Adipocyte (in vitro differentiated cells): ENCODE results near the gene HSPA1L.
"Not testable (repeated sequence)": the region's sequence is repeated elsewhere in the genome, so short reads cannot be mapped to it uniquely, and the experiment has no call there.

Experiments
- DNase-seq: peaks from one replicate; pipeline ENCODE4 v3.0.0-alpha.2; 2015; ENCODE audit warnings: low read depth
- H3K27me3 ChIP-seq: replicated peaks from 2 replicates; pipeline ENCODE4 v1.7.0; 2013; ENCODE audit warnings: mild to moderate bottlenecking, low read length, moderate library complexity; ENCODE audit not compliant: control insufficient read depth, insufficient read depth
- H3K36me3 ChIP-seq: 2 replicates; pipeline ENCODE4 v1.7.0; 2013; ENCODE audit warnings: low read length, mild to moderate bottlenecking, moderate library complexity; ENCODE audit not compliant: control insufficient read depth, insufficient read depth, severe bottlenecking
- H3K4me1 ChIP-seq: 2 replicates; pipeline ENCODE4 v1.7.0; 2013; ENCODE audit warnings: mild to moderate bottlenecking, low read length, moderate library complexity; ENCODE audit not compliant: control insufficient read depth, insufficient read depth
- H3K4me3 ChIP-seq: 2 replicates; pipeline ENCODE4 v1.7.0; 2013; ENCODE audit warnings: mild to moderate bottlenecking, low read length, moderate library complexity
- H3K9ac ChIP-seq: 2 replicates; pipeline ENCODE4 v1.7.0; 2013; ENCODE audit warnings: mild to moderate bottlenecking, low read length, moderate library complexity
- H3K9me3 ChIP-seq: 2 replicates; pipeline ENCODE4 v1.7.0; 2013; ENCODE audit warnings: mild to moderate bottlenecking, low read length, moderate library complexity; ENCODE audit not compliant: control insufficient read depth

HSPA1L gene

DNA sequence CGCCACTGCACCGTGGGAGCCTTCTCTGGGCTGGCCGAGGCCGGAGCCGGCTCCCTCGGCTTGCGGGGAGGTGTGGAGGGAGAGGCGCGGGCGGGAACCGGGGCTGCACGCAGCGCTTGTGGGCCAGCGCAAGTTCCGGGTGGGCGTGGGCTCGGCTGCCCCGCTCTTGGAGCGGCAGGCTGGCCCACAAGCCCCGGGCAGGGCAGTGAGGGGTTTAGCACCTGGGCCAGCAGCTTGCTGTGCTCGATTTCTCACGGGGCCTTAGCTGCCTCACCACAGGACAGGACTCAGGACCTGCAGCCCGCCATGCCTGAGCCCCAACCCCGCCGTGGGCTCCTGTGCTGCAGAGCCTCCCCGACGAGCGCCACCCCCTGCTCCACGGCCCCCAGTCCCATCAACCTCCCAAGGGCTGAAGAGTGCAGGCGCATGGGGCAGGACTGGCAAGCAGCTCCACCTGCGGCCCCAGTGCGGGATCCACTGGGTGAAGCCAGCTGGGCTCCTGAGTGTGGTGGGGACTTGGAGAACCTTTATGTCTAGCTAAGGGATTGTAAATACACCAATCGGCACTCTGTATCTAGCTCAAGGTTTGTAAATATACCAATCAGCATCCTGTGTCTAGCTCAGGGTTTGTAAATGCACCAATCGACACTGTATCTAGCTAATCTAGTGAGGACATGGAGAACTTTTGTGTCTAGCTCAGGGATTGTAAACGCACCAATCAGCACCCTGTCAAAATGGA, 37.1 kb upstream of the HSPA1L start:
- not testable (repeated sequence) for H3K36me3 ChIP-seq, H3K4me1 ChIP-seq, H3K27me3 ChIP-seq, H3K9ac ChIP-seq, H3K9me3 ChIP-seq, DNase-seq, H3K4me3 ChIP-seq

DNA sequence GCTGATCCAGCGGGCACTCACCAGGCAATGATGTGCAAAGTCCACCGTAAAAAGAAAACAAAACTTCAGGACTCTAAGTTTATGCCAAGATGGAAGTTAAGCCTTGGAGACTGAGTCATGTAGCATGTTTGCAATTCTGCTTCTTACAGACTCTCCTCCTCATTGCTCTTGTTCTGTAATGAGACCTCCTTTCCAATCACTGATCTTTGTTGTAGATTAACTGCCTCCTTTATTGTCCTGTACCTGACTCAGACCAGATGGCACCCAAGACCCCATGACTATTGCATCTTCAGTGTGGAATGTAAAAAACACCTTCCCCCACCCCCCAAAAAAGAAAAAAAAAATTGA, 36.4 kb upstream of the HSPA1L start:
- no peak overlapping the region for H3K9ac ChIP-seq
- no peaks in the 10 kb centered on the region for H3K27me3 ChIP-seq
- H3K4me3 ChIP-seq = no peak overlapping the region
- no peaks in the 10 kb centered on the region for H3K4me1 ChIP-seq
- DNase-seq = peak; percentile 35
- H3K9me3 ChIP-seq = no peaks in the 10 kb centered on the region
- no peaks in the 10 kb centered on the region for H3K36me3 ChIP-seq

DNA sequence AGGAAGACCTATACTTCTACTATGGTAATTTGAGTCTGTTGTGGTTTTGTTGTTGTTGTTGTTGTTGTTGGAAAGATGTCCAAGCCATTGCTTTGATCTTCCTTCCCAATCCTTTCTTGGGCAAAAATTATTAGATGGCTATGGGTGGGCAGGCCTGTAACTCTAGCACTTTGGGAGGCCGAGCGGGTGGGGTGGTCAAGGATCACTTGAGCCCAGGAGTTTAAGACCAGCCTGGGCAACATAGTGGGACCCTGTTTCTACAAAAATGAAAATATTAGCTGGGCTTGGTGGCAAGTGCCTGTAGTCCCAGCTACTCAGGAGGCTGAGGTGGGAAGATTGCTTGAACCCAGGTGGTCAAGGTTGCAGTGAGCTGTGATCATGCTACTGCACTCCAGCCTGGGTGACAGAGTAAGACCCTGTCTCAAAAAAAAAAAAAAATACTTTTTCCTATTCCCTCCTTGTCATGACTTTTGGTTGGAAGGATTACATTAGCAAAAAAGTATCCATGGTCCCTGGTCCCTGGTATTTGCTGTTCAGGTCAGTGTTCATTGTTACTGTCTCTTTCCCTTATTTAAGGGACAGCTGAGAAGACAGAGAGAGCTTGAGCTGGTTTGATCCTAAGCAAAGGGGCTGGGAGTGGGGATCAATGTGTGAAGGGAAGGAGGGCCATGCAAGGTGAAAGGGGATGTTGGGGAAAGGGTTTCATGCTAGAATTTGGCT, 35.8 kb upstream of the HSPA1L start:
- Histone ChIP-seq H3K27me3 (no peaks in the 10 kb centered on the region), H3K4me3 (no peak overlapping the region), H3K4me1 (no peaks in the 10 kb centered on the region), H3K36me3 (no peaks in the 10 kb centered on the region), H3K9me3 (no peaks in the 10 kb centered on the region), H3K9ac (no peak overlapping the region)
- DNase-seq = no peak

DNA sequence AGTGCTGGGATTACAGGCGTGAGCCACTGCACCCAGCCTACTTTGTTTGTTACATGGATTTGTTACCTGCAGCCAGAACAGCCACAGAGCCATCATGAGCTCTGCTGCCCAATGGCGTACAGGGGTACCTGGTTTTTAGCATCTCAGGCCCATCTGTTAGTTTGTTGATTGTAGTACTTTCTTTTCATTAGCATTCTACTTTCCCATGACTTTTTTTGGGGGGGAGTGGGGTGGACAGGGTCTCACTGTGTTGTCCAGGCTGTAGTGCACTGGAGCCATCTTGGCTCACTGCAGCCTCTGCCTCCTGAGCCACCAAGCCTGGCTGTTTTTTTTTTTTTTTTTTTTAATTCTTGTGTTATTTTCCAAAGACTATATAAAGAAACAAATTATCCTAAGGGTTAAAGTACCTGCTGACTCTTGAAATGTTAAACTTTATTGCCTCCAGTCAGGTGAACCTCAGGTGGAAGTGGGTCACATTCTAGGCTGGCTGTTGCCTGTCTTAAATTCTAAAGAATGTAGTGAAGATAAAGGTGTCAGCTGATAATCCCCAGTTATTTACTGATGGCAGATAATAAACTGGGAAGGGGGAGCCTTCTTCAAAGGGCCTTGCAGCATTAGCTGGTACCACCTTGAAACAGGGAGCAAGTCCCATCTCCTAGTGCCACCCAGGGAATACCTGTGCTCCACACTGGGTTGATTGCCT, 32.3 kb upstream of the HSPA1L start:
- Histone ChIP-seq H3K9ac (no peak overlapping the region), H3K36me3 (no peaks in the 10 kb centered on the region), H3K9me3 (no peaks in the 10 kb centered on the region), H3K27me3 (no peaks in the 10 kb centered on the region), H3K4me3 (no peak overlapping the region), H3K4me1 (no peaks in the 10 kb centered on the region)
- no peak for DNase-seq

DNA sequence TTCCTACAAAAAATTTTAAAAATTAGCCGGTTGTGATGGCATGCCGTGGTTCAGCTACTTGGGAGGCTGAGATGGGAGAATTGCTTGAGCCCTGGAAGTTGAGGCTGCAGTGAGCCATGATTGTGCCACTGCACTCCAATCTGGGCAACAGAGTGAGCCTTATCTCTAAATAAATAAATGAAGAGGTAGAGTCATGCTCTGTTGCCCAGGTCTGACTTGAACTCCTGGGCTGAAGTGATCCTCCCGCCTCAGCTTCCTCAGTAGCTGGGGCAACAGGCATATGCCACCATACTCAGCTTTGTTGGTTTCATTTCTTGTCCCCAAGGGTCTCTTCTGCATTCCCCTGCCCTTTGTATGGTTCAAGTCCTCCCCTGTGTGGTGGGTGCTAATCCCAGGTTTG, 29.4 kb upstream of the HSPA1L start:
- DNase-seq = no peak
- no peaks in the 10 kb centered on the region for H3K9me3 ChIP-seq
- H3K36me3 ChIP-seq = peaks cover 18% of the 10 kb centered on the region
- H3K27me3 ChIP-seq = no peaks in the 10 kb centered on the region
- no peak overlapping the region for H3K4me3 ChIP-seq
- no peak overlapping the region for H3K9ac ChIP-seq
- H3K4me1 ChIP-seq = no peaks in the 10 kb centered on the region

DNA sequence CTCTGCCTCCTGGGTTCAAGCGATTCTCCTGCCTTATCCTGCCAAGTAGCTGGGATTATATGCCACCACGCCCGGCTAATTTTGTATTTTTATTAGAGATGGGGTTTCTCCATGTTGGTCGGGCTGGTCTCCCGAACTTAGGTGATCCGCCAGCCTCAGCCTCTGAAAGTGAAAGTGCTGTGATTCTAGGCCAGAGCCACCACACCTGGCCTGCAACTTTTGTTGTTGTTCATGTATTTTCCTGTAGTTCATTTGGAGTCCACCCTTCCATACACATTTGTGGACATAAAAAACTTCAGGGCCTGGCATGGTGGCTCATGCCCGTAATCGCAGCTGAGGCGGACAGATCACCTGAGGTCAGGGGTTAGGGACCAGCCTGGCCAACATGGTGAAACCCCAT, 27.0 kb upstream of the HSPA1L start:
- Histone ChIP-seq H3K9ac (no peak overlapping the region), H3K9me3 (no peaks in the 10 kb centered on the region), H3K36me3 (peaks cover 43% of the 10 kb centered on the region), H3K4me1 (peaks cover 13% of the 10 kb centered on the region), H3K4me3 (no peak overlapping the region), H3K27me3 (no peaks in the 10 kb centered on the region)
- DNase-seq = no peak

DNA sequence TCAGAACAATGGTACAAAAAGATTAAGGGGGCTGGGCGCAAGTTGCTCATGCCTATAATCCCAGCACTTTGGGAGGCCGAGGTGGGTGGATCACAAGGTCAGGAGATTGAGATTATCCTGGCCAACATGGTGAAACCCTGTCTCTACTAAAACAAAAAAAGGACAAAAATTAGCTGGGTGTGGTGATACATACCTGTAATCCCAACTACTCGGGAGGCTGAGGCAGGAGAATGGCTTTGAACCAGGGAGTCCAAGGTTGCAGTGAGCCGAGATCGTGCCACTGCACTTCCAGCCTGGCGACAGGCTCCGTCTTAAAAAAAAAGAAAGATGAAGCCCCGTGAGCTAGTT, 24.7 kb upstream of the HSPA1L start:
- H3K9me3 ChIP-seq, DNase-seq, H3K4me3 ChIP-seq, H3K27me3 ChIP-seq, H3K9ac ChIP-seq: not testable (repeated sequence)
- Histone ChIP-seq H3K36me3 (peaks cover 54% of the 10 kb centered on the region), H3K4me1 (peaks cover 25% of the 10 kb centered on the region)

DNA sequence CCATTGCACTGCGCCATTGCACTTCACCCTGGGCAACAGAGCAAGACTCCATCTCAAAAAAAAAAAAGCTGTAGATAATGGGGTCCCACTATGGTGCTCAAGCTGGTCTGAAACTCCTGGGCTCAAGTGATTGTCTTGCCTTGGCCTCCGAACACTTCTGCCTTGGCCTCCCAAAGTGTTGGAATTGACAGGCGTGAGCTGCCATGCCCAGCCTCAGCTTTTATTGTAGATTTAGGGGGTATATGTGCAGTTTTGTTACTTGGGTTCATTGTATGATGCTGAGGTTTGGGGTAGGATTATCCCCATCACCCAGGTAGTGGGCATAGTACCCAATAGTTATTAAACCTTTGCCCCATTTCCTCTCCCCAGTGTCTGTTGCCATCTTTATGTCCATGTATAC, 23.9 kb upstream of the HSPA1L start:
- DNase-seq = no peak
- Histone ChIP-seq H3K4me3 (peak overlapping the region; percentile 16), H3K36me3 (peaks cover 54% of the 10 kb centered on the region)

DNA sequence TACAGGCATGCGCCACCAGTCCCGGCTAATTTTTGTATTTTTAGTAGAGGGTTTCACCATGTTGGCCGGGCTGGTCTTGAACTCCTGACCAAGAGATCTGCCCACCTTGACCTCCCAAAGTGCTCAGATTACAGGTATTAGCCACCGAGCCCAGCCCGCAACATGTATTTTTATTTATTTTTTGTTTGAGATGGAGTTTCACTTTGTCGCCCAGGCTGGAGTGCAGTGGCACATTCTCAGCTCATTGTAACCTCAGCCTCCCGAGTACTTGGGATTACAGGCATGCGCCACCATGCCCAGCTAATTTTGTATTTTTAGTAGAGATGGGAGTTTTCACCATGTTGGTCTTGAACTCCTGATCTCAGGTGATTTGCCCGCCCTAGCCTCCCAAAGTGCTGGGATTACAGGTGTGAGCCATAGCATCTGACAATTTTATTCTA, 23.1 kb upstream of the HSPA1L start:
- peak overlapping the region; percentile 99 for H3K9ac ChIP-seq
- not testable (repeated sequence) for DNase-seq, H3K9me3 ChIP-seq, H3K27me3 ChIP-seq
- H3K4me3 ChIP-seq = peak overlapping the region; percentile 95
- peaks cover 54% of the 10 kb centered on the region for H3K36me3 ChIP-seq
- H3K4me1 ChIP-seq = peaks cover 29% of the 10 kb centered on the region

More for the DNA sequence above, 23.9 kb upstream of the HSPA1L start:
- Histone ChIP-seq H3K27me3 (no peaks in the 10 kb centered on the region), H3K4me1 (peaks cover 28% of the 10 kb centered on the region), H3K9me3 (no peaks in the 10 kb centered on the region), H3K9ac (no peak overlapping the region)

DNA sequence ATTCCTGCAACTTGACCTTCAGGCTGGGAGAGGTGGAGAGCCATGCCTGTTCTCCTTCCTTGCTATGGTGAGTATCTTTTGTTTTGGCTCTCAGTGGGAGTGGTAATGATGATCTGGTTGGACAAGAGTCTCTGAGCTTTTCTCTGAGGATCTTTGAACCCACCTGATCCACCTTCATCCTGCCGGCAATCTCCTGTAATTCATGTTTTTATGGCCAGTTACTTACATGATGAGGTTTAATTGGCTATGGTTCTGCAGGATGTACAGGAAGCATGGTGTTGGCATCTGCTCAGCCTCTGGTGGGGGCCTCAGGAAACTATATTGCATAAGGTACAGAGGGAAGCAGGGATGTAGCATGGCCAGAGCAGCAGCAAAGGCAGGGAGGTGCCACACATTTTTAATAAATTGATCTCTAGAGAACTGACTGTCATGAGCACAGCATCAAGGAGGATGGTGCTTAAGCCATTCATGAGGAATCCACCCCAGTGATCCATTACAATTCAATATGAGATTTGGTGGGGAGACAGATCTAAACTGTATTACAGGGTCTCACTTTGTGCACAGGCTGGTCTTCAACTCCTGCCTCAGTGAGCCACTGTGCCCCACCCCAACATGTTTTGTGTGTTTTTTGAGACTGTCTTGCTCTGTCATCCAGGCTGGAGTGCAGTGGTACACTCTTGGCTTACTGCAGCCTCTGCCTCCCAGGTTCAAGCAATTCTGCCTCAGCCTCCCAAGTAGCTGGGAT, 22.5 kb upstream of the HSPA1L start:
- no peaks in the 10 kb centered on the region for H3K27me3 ChIP-seq
- no peak for DNase-seq
- peak overlapping the region; percentile 99 for H3K9ac ChIP-seq
- peaks cover 54% of the 10 kb centered on the region for H3K36me3 ChIP-seq
- H3K9me3 ChIP-seq = no peaks in the 10 kb centered on the region
- H3K4me3 ChIP-seq = peak overlapping the region; percentile 95
- peaks cover 29% of the 10 kb centered on the region for H3K4me1 ChIP-seq
